HepG2 (cell line): ENCODE data around the gene RBM15B.

Source experiments
- CC2D1A ChIP-seq: sonication (generic); formaldehyde crosslinking; IDR thresholded peaks from 2 replicates; pipeline ENCODE4 v1.8.1; 2023; ENCODE audit warnings: mild to moderate bottlenecking, missing genetic modification reagents
- CTCF ChIP-seq: sonication (generic); formaldehyde crosslinking; IDR thresholded peaks from 2 replicates; pipeline ENCODE4 v1.5.0; 2020; ENCODE audit warnings: mild to moderate bottlenecking, missing genetic modification reagents, moderate library complexity
- FOSL1 ChIP-seq: sonication (generic); formaldehyde crosslinking; IDR thresholded peaks from 2 replicates; pipeline ENCODE4 v1.9.0; 2021; ENCODE audit warnings: missing genetic modification reagents, borderline replicate concordance
- GABPA ChIP-seq, 2 experiments: IDR thresholded peaks; 2 replicates each; pipeline ENCODE4 v1.6.1; 2011 to 2016; ENCODE audit warnings: low read depth in 2 of 2, low read length in 1 of 2, missing biosample characterization in 1 of 2, missing genetic modification characterization in 1 of 2
- HOXA5 ChIP-seq: sonication (generic); formaldehyde crosslinking; IDR thresholded peaks from 2 replicates; pipeline ENCODE4 v1.4.0; 2020; ENCODE audit warnings: missing genetic modification reagents
- NR2C2 ChIP-seq: sonication (generic); formaldehyde crosslinking; IDR thresholded peaks from 2 replicates; pipeline ENCODE4 v1.4.0; 2020; ENCODE audit warnings: missing genetic modification reagents, mild to moderate bottlenecking, moderate library complexity, borderline replicate concordance
- SP1 ChIP-seq, 2 experiments: fragments of 450-650 bp in 1 of 2; sonication (generic) in 1 of 2; formaldehyde crosslinking in 1 of 2; IDR thresholded peaks; 2 replicates each; pipeline versions ENCODE4 v1.4.0 to v1.6.1; 2016 to 2020; ENCODE audit warnings: missing genetic modification reagents in 1 of 2
- TAF1 ChIP-seq: sonication (generic); formaldehyde crosslinking; IDR thresholded peaks from 2 replicates; pipeline ENCODE4 v1.4.0; 2020; ENCODE audit warnings: missing genetic modification reagents
- ZBTB34 ChIP-seq: sonication (generic); formaldehyde crosslinking; IDR thresholded peaks from 2 replicates; pipeline ENCODE4 v1.8.0; 2022; ENCODE audit warnings: mild to moderate bottlenecking, missing genetic modification reagents
- ZBTB43 ChIP-seq: sonication (generic); formaldehyde crosslinking; conservative IDR thresholded peaks from 2 replicates; pipeline ENCODE4 v1.4.0; 2020; ENCODE audit warnings: missing genetic modification reagents
- ZFX ChIP-seq: sonication (generic); formaldehyde crosslinking; IDR thresholded peaks from 2 replicates; pipeline ENCODE4 v1.4.0; 2020; ENCODE audit warnings: mild to moderate bottlenecking, low read depth, missing genetic modification reagents, moderate library complexity
- ZGPAT ChIP-seq: IDR thresholded peaks from 2 replicates; pipeline ENCODE4 v1.6.1; 2016; ENCODE audit warnings: mild to moderate bottlenecking
- ZNF329 ChIP-seq: sonication (generic); formaldehyde crosslinking; IDR thresholded peaks from 2 replicates; pipeline ENCODE4 v1.9.0; 2021; ENCODE audit warnings: low read depth, mild to moderate bottlenecking, missing genetic modification reagents
- ZNF883 ChIP-seq: sonication (generic); formaldehyde crosslinking; IDR thresholded peaks from 2 replicates; pipeline ENCODE4 v1.5.1; 2020; ENCODE audit warnings: mild to moderate bottlenecking, missing genetic modification reagents; ENCODE audit errors: not compliant biosample characterization

- TF ChIP-seq SP1 (IDR thresholded peaks at IDR 0.05) (no peak), SP1 (CRISPR knock-in tag; IDR thresholded peaks at IDR 0.05) (no peak), ZBTB34 (CRISPR knock-in tag) (no peak), FOSL1 (CRISPR knock-in tag) (no peak), GABPA (IDR thresholded peaks at IDR 0.05; ENCODE audit: low read depth, low read length) (no peak), GABPA (CRISPR knock-in tag; IDR thresholded peaks at IDR 0.05; ENCODE audit: low read depth) (no peak), ZGPAT (no peak), ZBTB43 (CRISPR knock-in tag) (no peak), NR2C2 (CRISPR knock-in tag) (no peak), CTCF (CRISPR knock-in tag) (no peak), ZNF329 (CRISPR knock-in tag) (no peak), ZFX (CRISPR knock-in tag) (no peak), HOXA5 (CRISPR knock-in tag) (no peak), ZNF883 (CRISPR knock-in tag) (no peak), TAF1 (no peak), CC2D1A (CRISPR knock-in tag) (no peak)
These were observed 43.0 kb downstream of the RBM15B start for GRCh38 chr3:51434110-51434509.
